ENCODE results near the gene DNAJC4.

DNAJC4 gene

GRCh38 chr11:64241491-64242374 is 11.4 kb downstream of the DNAJC4 start:
- no peak for TF ChIP-seq CTCF (IDR thresholded peaks at IDR 0.05; ENCODE audit: low read depth, low read length)

GRCh38 chr11:64243236-64243854 is 13.0 kb downstream of the DNAJC4 start:
- no peak overlapping the region for H3K4me3 ChIP-seq (ENCODE audit: low read depth, low read length)
- no peak for TF ChIP-seq CTCF (IDR thresholded peaks at IDR 0.05; ENCODE audit: low read depth, low read length)

More at GRCh38 chr11:64241491-64242374, 11.4 kb downstream of the DNAJC4 start:
- H3K4me3 ChIP-seq (ENCODE audit: low read depth, low read length), result peak overlapping the region; percentile 84

- no peak for TF ChIP-seq CTCF (IDR thresholded peaks at IDR 0.05; ENCODE audit: low read depth, low read length)
- no peak overlapping the region for H3K4me3 ChIP-seq (ENCODE audit: low read depth, low read length)
These were observed 13.8 kb downstream of the DNAJC4 start for GRCh38 chr11:64244107-64244506.

- no peak for TF ChIP-seq CTCF (IDR thresholded peaks at IDR 0.05; ENCODE audit: low read depth, low read length)
- peak overlapping the region; percentile 91 for H3K4me3 ChIP-seq (ENCODE audit: low read depth, low read length)
These were observed 14.6 kb downstream of the DNAJC4 start for GRCh38 chr11:64244966-64245365.

- H3K4me3 ChIP-seq (ENCODE audit: low read depth, low read length), result peak overlapping the region; percentile 91
These were observed 15.1 kb downstream of the DNAJC4 start for GRCh38 chr11:64245401-64245796.

GRCh38 chr11:64245797-64246620 is 15.7 kb downstream of the DNAJC4 start:
- TF ChIP-seq CTCF (IDR thresholded peaks at IDR 0.05; ENCODE audit: low read depth, low read length), result no peak
- H3K4me3 ChIP-seq (ENCODE audit: low read depth, low read length), result peak overlapping the region; percentile 91

More at GRCh38 chr11:64245401-64245796, 15.1 kb downstream of the DNAJC4 start:
- TF ChIP-seq CTCF (IDR thresholded peaks at IDR 0.05; ENCODE audit: low read depth, low read length), result no peak

- H3K4me3 ChIP-seq (ENCODE audit: low read depth, low read length), result peak overlapping the region; percentile 91
These were observed 16.2 kb downstream of the DNAJC4 start for GRCh38 chr11:64246621-64246870.
